K562 (cell line): ENCODE data around the gene MBOAT1. TPM values are rescaled to one million over a fixed set of nuclear protein-coding genes. Genes with fewer than 3 reads are reported as not detected.

ENCODE experiments used
- CSDE1 ChIP-seq, 2 experiments: fragments of 450-650 bp; IDR thresholded peaks; 2 replicates each; pipeline ENCODE4 v1.6.1; 2016; ENCODE audit warnings: mild to moderate bottlenecking in 1 of 2
- NFRKB ChIP-seq: fragments of 450-650 bp; IDR thresholded peaks from 2 replicates; pipeline ENCODE4 v1.6.1; 2016; ENCODE audit warnings: low read depth
- ZBTB26 ChIP-seq: fragments of 450-650 bp; formaldehyde crosslinking; IDR thresholded peaks from 2 replicates; pipeline ENCODE4 v1.4.0; 2022; ENCODE audit warnings: missing genetic modification characterization
- polyA plus RNA-seq, 8 experiments: library from polyadenylated mRNA; depleted of rRNA in 4 of 8; stranded (reverse) in 5 of 8; unstranded in 3 of 8; fragments of >200 nt; fragmentation: Nextera tagmentation in 2 of 8; fragmentation: Illumina TruSeq in 1 of 8; extraction: Ambion mirVana in 2 of 8; extraction: Trizol in 1 of 8; gene quantifications; 2 replicates each; pipeline versions ENCODE4 v1.2.1 to v1.2.3, GENCODE V29; 2011 to 2014; ENCODE audit warnings: inconsistent platforms in 1 of 8, missing spikeins in 1 of 8
- total RNA-seq, 7 experiments: library from RNA; depleted of rRNA in 6 of 7; stranded (reverse); fragments of >200 nt in 6 of 7; fragmentation: Illumina TruSeq in 2 of 7; extraction: Trizol in 2 of 7; gene quantifications; 2 replicates each; pipeline versions ENCODE4 v1.2.1 to v1.2.3, GENCODE V29; 2011 to 2021; ENCODE audit warnings: low replicate concordance in 1 of 7
- TF ChIP-seq, protein P1 (sequence below), 2 experiments: fragments of 450-650 bp; formaldehyde crosslinking in 1 of 2; IDR thresholded peaks; 2 replicates each; pipeline versions ENCODE4 v1.4.0 to v1.6.1; 2014 to 2020; ENCODE audit warnings: mild to moderate bottlenecking in 2 of 2, borderline replicate concordance in 1 of 2, low read depth in 1 of 2
- TF ChIP-seq, protein P2 (sequence below): fragments of 450-650 bp; IDR thresholded peaks from 2 replicates; pipeline ENCODE4 v1.7.1; 2018; ENCODE audit warnings: mild to moderate bottlenecking, low read depth; ENCODE audit not compliant: partially characterized antibody

Gene MBOAT1
- total and polyA plus RNA-seq, 9 of the 15 experiments (the other 6 are each of a cell fraction or from before 2014, with no cell fraction given) = 0.13 to 16.5 (median 10.3) TPM

DNA sequence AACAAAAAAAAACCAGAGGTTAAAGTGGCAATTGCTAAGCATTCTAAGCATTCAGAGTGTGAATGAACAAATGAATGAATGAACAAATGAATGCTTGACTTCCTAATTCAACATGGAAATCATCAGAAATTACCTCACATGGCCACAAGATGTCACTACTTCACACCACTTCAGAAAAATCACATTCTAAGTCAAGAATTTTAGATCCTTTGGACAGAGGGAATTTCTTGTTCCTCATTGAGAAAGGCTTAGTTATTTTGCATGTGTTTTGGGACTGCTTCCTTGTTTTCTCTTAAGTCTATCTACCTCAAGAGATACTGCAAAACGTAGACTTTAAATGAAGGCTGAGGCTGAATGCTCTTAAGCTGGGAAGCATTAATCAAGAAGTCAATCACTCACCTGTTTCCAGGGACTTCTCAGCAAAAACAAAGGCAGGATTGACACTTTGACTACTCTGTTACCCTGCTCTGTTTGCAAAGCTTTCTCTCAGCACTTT is 120.2 kb downstream of the MBOAT1 start (continued):
- TF ChIP-seq, protein P1, sequence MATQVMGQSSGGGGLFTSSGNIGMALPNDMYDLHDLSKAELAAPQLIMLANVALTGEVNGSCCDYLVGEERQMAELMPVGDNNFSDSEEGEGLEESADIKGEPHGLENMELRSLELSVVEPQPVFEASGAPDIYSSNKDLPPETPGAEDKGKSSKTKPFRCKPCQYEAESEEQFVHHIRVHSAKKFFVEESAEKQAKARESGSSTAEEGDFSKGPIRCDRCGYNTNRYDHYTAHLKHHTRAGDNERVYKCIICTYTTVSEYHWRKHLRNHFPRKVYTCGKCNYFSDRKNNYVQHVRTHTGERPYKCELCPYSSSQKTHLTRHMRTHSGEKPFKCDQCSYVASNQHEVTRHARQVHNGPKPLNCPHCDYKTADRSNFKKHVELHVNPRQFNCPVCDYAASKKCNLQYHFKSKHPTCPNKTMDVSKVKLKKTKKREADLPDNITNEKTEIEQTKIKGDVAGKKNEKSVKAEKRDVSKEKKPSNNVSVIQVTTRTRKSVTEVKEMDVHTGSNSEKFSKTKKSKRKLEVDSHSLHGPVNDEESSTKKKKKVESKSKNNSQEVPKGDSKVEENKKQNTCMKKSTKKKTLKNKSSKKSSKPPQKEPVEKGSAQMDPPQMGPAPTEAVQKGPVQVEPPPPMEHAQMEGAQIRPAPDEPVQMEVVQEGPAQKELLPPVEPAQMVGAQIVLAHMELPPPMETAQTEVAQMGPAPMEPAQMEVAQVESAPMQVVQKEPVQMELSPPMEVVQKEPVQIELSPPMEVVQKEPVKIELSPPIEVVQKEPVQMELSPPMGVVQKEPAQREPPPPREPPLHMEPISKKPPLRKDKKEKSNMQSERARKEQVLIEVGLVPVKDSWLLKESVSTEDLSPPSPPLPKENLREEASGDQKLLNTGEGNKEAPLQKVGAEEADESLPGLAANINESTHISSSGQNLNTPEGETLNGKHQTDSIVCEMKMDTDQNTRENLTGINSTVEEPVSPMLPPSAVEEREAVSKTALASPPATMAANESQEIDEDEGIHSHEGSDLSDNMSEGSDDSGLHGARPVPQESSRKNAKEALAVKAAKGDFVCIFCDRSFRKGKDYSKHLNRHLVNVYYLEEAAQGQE (IDR thresholded peaks at IDR 0.05; ENCODE audit: borderline replicate concordance) = peak; percentile 78
- TF ChIP-seq, protein P1 (CRISPR knock-in tag; IDR thresholded peaks at IDR 0.05; ENCODE audit: low read depth) = no peak
- TF ChIP-seq, protein P2, sequence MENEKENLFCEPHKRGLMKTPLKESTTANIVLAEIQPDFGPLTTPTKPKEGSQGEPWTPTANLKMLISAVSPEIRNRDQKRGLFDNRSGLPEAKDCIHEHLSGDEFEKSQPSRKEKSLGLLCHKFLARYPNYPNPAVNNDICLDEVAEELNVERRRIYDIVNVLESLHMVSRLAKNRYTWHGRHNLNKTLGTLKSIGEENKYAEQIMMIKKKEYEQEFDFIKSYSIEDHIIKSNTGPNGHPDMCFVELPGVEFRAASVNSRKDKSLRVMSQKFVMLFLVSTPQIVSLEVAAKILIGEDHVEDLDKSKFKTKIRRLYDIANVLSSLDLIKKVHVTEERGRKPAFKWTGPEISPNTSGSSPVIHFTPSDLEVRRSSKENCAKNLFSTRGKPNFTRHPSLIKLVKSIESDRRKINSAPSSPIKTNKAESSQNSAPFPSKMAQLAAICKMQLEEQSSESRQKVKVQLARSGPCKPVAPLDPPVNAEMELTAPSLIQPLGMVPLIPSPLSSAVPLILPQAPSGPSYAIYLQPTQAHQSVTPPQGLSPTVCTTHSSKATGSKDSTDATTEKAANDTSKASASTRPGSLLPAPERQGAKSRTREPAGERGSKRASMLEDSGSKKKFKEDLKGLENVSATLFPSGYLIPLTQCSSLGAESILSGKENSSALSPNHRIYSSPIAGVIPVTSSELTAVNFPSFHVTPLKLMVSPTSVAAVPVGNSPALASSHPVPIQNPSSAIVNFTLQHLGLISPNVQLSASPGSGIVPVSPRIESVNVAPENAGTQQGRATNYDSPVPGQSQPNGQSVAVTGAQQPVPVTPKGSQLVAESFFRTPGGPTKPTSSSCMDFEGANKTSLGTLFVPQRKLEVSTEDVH = peak; percentile 41
- TF ChIP-seq CSDE1 (IDR thresholded peaks at IDR 0.05) (no peak), ZBTB26 (CRISPR knock-in tag) (peak; percentile 25; the same call in 1 of the 2 replicates), NFRKB (0 out of 2 replicates have a peak, but pooled peaks have one; percentile 27)
